Activated T-cell treated with anti-CD3 and anti-CD28 coated beads for 1 hour (primary cell): ENCODE results near the gene TAAR8.
"Not testable (repeated sequence)": the region's sequence is repeated elsewhere in the genome, so short reads cannot be mapped to it uniquely, and the experiment has no call there.

Experiments used
- DNase-seq: peaks from one replicate; pipeline ENCODE4 v3.0.0-alpha.2; 2020; ENCODE audit warnings: low read depth

Gene TAAR8

GRCh38 chr6:132544826-132545225 is 7.6 kb upstream of the TAAR8 start:
- DNase-seq = no peak

GRCh38 chr6:132548746-132549463 is 3.6 kb upstream of the TAAR8 start:
- no peak for DNase-seq

- no peak for DNase-seq
These were observed 1.3 kb upstream of the TAAR8 start for GRCh38 chr6:132551214-132551613.

GRCh38 chr6:132560087-132560486 is 7.6 kb downstream of the TAAR8 start:
- DNase-seq = not testable (repeated sequence)

- DNase-seq = no peak
These were observed 13.9 kb downstream of the TAAR8 start for GRCh38 chr6:132566404-132566803.

GRCh38 chr6:132567566-132567965 is 15.1 kb downstream of the TAAR8 start:
- no peak for DNase-seq

- no peak for DNase-seq
These were observed 16.1 kb downstream of the TAAR8 start for GRCh38 chr6:132568611-132569010.

GRCh38 chr6:132569170-132569569 is 16.7 kb downstream of the TAAR8 start:
- DNase-seq = no peak

- DNase-seq = no peak
These were observed 17.8 kb downstream of the TAAR8 start, which contains the start of gene TAAR6 for GRCh38 chr6:132570221-132570777. TSS of gene TAAR6 (plus strand) at chr6:132570322. CDS start at chr6:132570322, 0 bp downstream.

GRCh38 chr6:132571774-132572173 is 19.3 kb downstream of the TAAR8 start:
- no peak for DNase-seq

- no peak for DNase-seq
These were observed 32.2 kb downstream of the TAAR8 start for GRCh38 chr6:132584698-132585097.

GRCh38 chr6:132587424-132587823 is 35.0 kb downstream of the TAAR8 start:
- no peak for DNase-seq

- no peak for DNase-seq
These were observed 37.0 kb downstream of the TAAR8 start, which contains the start of gene TAAR5 for GRCh38 chr6:132589454-132589853. TSS of gene TAAR5 (minus strand) at chr6:132589741. CDS start at chr6:132589686, 55 bp downstream.

- no peak for DNase-seq
These were observed 37.9 kb downstream of the TAAR8 start for GRCh38 chr6:132590362-132590761.

GRCh38 chr6:132592855-132593254 is 40.4 kb downstream of the TAAR8 start:
- DNase-seq = no peak

GRCh38 chr6:132596201-132596600 is 43.7 kb downstream of the TAAR8 start:
- no peak for DNase-seq

- no peak for DNase-seq
These were observed 46.0 kb downstream of the TAAR8 start for GRCh38 chr6:132598473-132598872.

- DNase-seq = not testable (repeated sequence)
These were observed 48.4 kb downstream of the TAAR8 start for GRCh38 chr6:132600900-132601299.
